CD4-positive, alpha-beta T cell treated with Interleukin-17A for 4 hours (primary cell): ENCODE data around the gene SDK1.

Experiments used
- DNase-seq: peaks from one replicate; pipeline ENCODE4 v3.0.0-alpha.2; 2020; ENCODE audit warnings: mixed read lengths

SDK1 gene

GRCh38 chr7:3592401-3593134 lies 291.5 kb downstream of the SDK1 start:
- DNase-seq, result no peak

GRCh38 chr7:3594901-3595300 lies 293.8 kb downstream of the SDK1 start:
- DNase-seq, result no peak

GRCh38 chr7:3598854-3599253 lies 297.8 kb downstream of the SDK1 start:
- no peak for DNase-seq

GRCh38 chr7:3605222-3605621 lies 304.2 kb downstream of the SDK1 start:
- no peak for DNase-seq

GRCh38 chr7:3606436-3606835 lies 305.4 kb downstream of the SDK1 start:
- DNase-seq, result no peak

- no peak for DNase-seq
Measured at GRCh38 chr7:3607847-3608246, 306.8 kb downstream of the SDK1 start.

- no peak for DNase-seq
Measured at GRCh38 chr7:3616306-3616705, 315.3 kb downstream of the SDK1 start.

- DNase-seq, result no peak
Measured at GRCh38 chr7:3630081-3630480, 329.0 kb downstream of the SDK1 start.

GRCh38 chr7:3634396-3634795 lies 333.3 kb downstream of the SDK1 start:
- DNase-seq, result no peak

- no peak for DNase-seq
Measured at GRCh38 chr7:3636131-3636860, 335.2 kb downstream of the SDK1 start.

- no peak for DNase-seq
Measured at GRCh38 chr7:3639253-3639652, 338.2 kb downstream of the SDK1 start.

GRCh38 chr7:3641582-3641981 lies 340.5 kb downstream of the SDK1 start:
- no peak for DNase-seq

GRCh38 chr7:3643091-3643490 lies 342.0 kb downstream of the SDK1 start:
- no peak for DNase-seq

- no peak for DNase-seq
Measured at GRCh38 chr7:3648276-3648675, 347.2 kb downstream of the SDK1 start.

GRCh38 chr7:3649250-3649649 lies 348.2 kb downstream of the SDK1 start:
- no peak for DNase-seq

GRCh38 chr7:3649678-3650440 lies 348.8 kb downstream of the SDK1 start:
- no peak for DNase-seq

- DNase-seq, result no peak
Measured at GRCh38 chr7:3650844-3651243, 349.8 kb downstream of the SDK1 start.

GRCh38 chr7:3655635-3656034 lies 354.6 kb downstream of the SDK1 start:
- no peak for DNase-seq

- DNase-seq, result no peak
Measured at GRCh38 chr7:3657206-3657605, 356.2 kb downstream of the SDK1 start.

- DNase-seq, result no peak
Measured at GRCh38 chr7:3668743-3669142, 367.7 kb downstream of the SDK1 start.

GRCh38 chr7:3670898-3671297 lies 369.8 kb downstream of the SDK1 start:
- no peak for DNase-seq

- peak; percentile 73 for DNase-seq
Measured at GRCh38 chr7:3673524-3673923, 372.5 kb downstream of the SDK1 start.

GRCh38 chr7:3678314-3678810 lies 377.3 kb downstream of the SDK1 start:
- DNase-seq, result no peak
